GM12874 (cell line): ENCODE measurements around the gene RUNX1.

ENCODE experiments used
- TF ChIP-seq, protein P1 (sequence below): IDR thresholded peaks from 2 replicates; pipeline ENCODE4 v1.5.1; 2011; ENCODE audit warnings: low read depth, mild to moderate bottlenecking, control low read depth, low read length, moderate library complexity; ENCODE audit not compliant: insufficient read depth

The RUNX1 gene

DNA sequence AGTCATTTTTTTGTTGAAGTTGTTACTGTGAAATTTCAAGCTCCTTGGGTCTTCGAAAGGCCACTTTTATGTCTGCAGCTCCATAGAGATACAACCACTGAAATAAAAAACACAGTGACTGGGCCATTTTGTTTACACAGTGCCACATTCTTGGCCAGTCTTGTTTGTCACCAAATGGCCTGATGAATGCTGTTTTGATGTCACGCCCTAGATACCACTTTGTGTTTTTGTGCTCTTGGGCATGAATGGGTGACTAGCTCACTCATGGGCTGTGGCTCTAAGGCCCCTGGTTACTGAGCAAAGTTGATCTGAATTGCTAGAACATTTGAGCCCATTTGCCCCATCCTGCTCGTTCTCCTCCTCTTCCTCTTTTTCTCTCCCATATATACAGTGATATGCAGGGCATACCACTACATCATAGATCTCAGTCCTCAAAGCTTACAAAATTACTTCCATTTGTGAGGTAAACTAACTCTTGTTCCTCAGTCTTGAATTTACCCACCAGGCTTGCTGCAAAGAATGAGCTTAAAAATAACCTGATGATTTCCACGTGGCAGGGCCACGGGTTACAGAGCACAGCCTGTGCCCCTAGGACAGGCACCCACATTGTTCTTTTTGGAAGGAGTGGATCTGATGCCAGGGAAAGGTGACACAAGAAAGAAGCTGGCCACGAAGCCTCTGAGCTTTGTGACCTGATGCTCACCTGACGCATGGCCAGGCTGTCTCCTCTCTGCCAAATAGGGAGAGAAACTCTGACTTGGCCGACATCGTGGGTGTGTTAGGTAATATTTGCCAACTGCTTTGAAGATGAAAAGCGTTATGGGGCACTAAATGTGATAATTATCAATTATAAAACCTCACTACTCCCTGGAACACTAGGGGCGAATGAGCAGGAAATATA is 92.4 kb downstream of the RUNX1 start:
- TF ChIP-seq, protein P1, sequence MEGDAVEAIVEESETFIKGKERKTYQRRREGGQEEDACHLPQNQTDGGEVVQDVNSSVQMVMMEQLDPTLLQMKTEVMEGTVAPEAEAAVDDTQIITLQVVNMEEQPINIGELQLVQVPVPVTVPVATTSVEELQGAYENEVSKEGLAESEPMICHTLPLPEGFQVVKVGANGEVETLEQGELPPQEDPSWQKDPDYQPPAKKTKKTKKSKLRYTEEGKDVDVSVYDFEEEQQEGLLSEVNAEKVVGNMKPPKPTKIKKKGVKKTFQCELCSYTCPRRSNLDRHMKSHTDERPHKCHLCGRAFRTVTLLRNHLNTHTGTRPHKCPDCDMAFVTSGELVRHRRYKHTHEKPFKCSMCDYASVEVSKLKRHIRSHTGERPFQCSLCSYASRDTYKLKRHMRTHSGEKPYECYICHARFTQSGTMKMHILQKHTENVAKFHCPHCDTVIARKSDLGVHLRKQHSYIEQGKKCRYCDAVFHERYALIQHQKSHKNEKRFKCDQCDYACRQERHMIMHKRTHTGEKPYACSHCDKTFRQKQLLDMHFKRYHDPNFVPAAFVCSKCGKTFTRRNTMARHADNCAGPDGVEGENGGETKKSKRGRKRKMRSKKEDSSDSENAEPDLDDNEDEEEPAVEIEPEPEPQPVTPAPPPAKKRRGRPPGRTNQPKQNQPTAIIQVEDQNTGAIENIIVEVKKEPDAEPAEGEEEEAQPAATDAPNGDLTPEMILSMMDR: no peak

DNA sequence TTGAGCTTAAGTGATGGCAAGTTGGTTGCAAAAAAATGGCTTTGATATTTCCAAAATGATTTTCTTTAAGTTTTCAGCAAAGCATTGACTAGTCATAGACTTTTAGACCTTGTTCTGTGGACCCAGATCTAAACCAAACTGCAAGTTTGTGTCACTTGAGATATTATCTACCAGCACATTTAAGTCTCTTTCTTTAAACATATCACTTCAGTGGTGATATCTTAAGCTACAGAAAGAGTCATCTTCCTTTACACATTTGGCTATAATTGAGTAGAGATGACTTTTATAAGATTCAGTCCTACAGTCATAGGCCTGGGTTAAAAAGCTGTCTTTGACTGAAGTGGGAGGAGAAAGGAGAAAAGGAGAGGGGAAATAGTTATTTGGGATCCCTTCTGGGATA is 95.2 kb downstream of the RUNX1 start:
- TF ChIP-seq, protein P1: no peak

DNA sequence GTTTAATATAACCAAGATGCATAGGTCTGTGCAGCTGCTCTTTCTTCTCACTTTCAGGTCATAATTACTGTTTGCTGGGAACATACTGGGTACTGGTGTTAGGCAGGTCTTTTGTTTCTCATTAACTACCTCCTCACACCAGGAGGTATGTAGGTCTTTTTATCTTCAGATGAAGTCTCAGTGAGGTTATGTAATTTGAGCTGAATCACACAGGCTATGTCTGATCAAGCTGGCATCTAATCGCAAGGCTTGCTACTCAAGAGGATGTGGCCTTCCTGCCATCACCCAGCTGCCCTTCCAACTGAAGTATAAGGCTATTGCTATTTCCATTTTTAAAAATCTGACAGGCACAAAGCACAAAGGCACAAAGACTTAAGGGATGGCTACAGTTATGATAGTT is 96.4 kb downstream of the RUNX1 start:
- TF ChIP-seq, protein P1: no peak

DNA sequence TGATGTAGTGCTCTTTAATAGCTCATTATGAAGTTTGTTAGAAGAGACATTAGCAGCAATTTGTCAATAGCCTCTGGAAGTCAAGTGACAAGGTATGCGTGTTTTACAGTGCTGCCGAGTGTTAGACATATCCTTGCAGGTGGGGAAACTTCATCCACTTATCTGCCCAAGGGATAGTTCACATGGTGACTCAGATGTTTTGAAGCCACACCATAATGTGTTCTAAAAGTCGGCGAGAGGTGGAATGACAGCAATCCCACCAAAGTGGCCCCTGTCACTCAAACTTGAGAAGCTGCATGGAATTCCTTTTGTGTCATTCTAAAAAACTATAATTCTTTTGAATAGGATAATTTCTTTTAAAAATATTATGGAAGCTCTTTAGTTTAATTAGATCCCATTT is 98.1 kb downstream of the RUNX1 start:
- TF ChIP-seq, protein P1: no peak

DNA sequence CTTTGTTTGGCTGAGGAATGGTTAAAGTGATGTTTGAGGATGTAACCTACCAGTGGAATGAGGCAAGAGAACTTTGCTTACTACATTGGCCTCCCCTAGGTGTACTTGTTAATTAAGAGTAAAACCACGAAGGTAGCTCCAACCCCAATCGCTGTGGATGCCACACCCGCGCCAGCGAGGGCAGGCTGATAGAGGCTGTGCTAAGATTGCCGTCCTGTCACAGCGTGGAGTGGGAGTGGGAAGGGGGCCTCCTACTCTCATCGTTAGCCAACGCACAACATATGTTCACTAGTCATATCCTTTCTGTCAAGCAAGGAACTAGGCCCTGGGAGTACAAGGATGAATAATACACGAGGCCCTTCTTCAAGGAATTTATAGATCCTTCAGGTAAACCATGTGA is 99.6 kb downstream of the RUNX1 start:
- TF ChIP-seq, protein P1: no peak

DNA sequence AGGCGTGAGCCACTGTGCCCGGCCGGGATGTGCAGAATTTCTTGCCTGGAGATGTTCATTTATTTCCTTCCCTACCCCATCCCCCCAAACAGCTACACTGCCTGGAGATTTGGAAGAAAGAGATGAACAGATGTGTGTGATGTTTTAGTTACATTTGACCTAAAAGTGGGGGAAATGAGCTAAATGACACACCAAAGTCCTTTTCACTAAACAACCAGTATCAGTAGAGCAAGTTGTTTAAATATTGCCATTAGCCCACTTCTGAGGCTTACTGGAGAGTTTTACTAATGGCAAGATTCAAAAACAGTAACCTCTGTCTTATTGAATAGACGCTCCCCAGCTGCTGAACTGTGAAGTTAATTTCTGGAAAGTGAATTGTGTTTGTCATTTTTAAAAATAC is 100.1 kb downstream of the RUNX1 start:
- TF ChIP-seq, protein P1: no peak

DNA sequence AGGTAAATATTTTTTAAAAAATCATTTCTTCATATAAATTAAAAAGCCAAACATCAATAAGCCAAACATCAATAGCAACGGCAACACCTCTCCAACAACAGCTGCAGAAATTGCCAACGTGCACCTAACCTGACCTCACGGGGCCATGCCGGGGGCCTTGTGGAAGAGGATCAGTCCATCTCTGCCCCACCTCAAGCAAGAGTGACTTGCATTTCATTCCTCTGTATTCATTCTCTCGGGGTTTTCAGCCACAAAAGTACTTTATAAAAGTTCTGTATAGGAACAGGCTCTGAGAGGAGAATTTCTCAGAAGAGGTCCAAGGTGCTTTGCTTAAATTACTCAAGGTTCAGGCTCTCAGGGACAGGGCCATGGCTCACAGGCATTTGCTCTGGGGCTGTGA is 100.9 kb downstream of the RUNX1 start:
- TF ChIP-seq, protein P1: no peak
